ENCODE data around the gene ZMYND15.
A peak's percentile ranks its signal among the peaks of the same experiment; 100 is the strongest.

Gene ZMYND15

GRCh38 chr17:4786516-4786915, 46.9 kb downstream of the ZMYND15 start:
- no peak for DNase-seq (ENCODE audit: low read depth in 2 of 2)

DNA sequence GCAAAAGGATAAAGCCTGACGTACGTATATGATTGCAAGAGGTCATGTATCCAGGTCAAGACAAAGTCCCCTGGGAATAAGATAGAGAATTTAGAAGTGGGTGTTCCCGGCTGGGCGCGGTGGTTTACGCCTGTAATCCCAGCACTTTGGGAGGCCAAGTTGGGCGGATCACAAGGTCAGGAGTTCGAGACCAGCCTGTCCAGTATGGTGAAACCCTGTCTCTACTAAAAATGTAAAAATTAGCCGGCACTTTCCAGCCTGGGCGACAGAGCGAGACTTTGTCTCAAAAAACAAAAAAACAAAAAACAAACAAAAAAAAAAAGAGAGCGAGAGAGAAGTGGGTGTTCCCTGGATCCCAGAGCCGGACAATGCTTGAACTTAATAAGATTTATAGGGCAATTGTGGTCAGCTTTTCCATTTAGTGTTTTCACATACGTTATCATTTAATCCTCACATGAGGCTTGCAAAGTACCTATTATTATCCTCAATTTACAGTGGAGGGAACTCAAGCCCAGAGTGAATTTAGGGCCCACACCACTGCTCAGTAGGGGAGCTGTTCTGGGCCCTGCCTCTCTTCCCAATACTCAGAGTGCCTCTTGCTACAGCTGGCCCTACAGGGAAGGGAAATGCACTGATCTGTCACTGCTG, 48.6 kb downstream of the ZMYND15 start:
- no peak for DNase-seq (ENCODE audit: low read depth in 2 of 2)

DNA sequence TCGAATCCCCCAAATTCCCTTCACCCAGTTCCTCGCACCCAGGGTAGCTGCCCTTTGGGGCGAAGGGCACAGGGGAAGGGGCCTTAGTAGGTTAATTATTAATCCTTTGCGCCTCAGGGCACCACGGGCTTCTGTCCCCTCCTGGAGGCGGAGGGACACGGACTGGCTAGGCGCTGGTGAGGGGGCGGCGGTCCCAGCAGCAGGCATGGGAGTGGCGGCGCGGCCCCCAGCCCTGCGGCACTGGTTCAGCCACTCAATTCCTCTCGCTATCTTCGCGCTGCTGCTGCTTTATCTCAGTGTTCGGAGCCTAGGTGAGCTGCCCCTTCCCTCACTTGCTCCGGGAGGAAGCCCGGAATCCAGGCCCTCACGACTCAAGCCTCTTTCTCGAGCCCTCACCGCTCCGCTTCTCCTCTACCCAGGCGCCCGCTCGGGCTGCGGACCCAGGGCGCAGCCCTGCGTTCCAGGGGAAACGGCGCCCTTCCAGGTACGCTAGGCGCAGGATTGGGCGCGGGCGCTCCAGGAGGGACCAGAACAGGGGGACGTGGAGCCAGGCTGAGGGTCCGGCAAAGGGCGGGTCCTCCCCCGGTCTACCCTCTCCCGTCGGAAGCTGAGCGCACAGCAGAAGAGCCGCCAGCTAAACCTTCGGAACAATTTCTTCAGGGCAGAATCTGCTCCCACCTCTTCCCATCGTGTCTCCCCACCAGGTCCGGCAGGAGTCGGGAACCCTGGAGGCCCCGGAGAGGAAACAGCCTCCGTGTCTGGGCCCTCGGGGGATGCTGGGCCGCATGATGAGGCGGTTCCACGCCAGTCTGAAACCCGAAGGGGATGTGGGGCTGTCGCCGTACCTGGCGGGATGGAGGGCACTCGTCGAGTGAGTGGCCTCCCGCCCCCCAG, 49.4 kb downstream of the ZMYND15 start, which contains the start of gene GLTPD2:
TSS of gene GLTPD2 (plus strand) at position 158 of the 894 bp plus-strand sequence. CDS start at position 206, 48 bp downstream.
- no peak for DNase-seq (ENCODE audit: low read depth in 2 of 2)

DNA sequence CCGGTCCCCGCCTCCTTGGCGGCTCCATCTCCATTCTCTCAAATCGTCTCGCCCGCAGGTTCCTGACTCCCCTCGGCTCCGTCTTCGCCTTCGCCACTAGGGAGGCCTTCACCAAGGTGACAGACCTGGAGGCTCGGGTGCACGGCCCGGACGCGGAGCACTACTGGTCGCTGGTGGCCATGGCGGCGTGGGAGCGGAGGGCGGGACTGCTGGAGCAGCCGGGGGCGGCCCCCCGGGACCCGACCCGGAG, 50.0 kb downstream of the ZMYND15 start:
- DNase-seq (ENCODE audit: low read depth in 2 of 2): no peak

DNA sequence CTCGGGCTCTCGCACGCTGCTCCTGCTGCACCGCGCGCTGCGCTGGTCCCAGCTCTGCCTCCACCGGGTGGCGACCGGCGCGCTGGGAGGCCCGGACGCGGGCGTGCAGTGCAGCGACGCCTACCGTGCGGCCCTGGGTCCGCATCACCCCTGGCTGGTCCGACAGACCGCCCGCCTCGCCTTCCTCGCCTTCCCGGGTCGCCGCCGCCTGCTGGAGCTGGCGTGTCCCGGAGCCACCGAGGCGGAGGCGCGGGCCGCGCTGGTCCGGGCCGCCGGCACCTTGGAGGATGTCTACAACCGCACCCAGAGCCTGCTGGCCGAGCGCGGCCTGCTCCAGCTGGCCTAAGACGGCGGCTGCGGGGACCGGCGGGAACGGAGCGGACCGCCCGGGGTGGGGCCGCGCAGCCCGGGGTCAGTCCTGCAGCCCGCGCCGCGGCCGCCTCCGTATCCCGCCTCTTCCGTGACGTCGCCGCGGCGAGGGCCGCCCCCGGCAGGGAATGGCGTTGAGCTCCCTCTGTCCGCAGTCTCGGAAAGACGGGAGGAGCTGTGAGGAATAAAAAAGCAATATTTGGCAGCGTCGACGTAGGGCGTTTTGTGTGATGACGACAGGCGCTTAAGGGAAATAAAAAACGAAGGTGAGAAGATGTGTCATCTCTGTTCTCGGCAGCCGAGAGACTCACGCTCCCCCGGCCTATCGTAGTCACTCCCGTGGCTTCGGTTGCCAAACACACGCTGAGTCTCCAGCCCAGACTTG, 50.5 kb downstream of the ZMYND15 start:
- DNase-seq (ENCODE audit: low read depth in 2 of 2): peak; percentile 50 to 66

GRCh38 chr17:4790705-4791088, 51.1 kb downstream of the ZMYND15 start:
- DNase-seq (ENCODE audit: low read depth in 2 of 2): no peak

DNA sequence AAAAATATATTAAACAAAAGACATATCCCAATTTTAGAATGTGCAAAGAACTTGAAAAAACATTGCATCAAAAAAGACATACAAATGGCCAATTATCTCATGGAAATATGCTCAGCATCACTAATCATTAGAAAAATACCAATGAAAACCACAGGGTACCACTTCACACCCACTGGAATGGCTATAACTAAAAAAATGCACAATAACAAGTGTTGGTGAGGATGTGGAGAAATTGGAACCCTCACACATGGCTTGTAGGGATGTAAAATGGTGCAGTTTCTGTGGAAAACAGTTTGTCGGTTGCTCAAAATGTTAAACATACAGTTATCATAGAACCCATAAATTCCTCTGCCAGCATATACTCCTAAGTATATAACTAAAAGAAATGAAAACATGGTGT, 55.5 kb downstream of the ZMYND15 start:
- DNase-seq (ENCODE audit: low read depth in 2 of 2): no peak

Data from stimulated activated CD8-positive, alpha-beta memory T cell treated with anti-CD3 and anti-CD28 coated beads, Interleukin-2, amount 100 ng/mL, for 1 hour (primary cell).